CD4-positive, alpha-beta T cell treated with Interleukin-17A for 4 hours (primary cell): ENCODE results near the gene GARIN1A.
"Not testable (repeated sequence)": the region's sequence is repeated elsewhere in the genome, so short reads cannot be mapped to it uniquely, and the experiment has no call there.

ENCODE experiments used
- DNase-seq: peaks from one replicate; pipeline ENCODE4 v3.0.0-alpha.2; 2020; ENCODE audit warnings: mixed read lengths

GARIN1A gene

DNA sequence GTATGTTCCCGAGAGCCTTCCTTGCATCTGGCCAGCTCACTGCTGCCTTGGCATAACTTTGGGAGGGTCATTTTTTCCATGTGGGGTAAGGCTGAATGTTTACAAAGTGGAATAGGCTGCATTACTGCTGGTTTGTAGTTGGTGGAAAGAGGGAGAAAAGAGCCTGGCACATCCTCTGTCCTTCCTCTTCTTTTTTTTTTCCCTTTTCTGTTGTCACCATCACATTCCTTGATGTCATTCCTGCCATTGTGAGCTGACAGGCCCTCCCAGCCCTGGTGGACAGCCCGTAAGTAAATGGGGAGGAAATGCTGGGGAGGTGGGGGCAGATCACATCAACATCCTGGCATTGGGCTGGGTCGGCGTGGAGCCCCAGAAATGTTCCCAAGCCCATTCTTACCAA, at the start of gene GARIN1A:
Gene GARIN1A (plus strand): TSS at position 301 of the 400 bp plus-strand sequence. CDS start 106 bp downstream, outside the sequence.
- DNase-seq = no peak

DNA sequence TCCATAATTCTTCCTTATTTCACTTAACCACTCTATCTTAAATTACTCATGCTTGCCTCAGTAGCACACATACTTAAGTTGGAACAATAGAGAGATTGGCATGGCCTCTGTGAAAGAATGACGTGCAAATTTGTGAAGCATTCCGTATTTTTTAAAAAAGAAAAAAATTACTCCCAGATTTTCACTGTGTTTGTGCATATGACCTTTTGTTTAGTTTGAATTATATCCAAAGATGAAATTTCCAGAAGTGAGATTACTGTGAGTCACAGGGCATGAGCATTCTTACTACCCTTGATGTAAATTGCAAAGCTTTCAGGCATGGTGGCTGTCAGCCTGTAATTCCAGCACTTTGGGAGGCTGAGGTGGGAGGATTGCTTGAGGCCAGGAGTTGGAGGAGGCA, 45.0 kb upstream of the GARIN1A start:
- DNase-seq = not testable (repeated sequence)

DNA sequence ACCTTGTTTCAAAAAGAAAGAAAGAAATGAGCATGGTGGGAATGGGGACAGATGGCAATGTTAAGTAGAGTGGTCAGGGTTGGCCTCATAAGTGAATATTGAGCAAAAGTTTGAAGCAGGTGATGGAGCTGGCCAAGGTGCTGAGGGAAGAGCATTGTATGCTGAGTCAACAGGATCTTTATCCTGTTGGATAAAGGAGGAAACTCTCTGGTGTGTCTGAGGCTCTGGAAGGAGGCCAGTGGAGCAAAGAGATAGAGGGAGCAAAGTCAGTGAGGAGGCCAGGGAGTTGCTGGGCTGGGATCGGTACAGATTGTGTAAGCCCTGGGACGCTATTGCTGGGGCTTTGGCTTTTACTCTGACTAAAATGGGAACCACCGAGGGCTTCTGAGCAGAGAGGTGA, 38.2 kb upstream of the GARIN1A start:
- not testable (repeated sequence) for DNase-seq

DNA sequence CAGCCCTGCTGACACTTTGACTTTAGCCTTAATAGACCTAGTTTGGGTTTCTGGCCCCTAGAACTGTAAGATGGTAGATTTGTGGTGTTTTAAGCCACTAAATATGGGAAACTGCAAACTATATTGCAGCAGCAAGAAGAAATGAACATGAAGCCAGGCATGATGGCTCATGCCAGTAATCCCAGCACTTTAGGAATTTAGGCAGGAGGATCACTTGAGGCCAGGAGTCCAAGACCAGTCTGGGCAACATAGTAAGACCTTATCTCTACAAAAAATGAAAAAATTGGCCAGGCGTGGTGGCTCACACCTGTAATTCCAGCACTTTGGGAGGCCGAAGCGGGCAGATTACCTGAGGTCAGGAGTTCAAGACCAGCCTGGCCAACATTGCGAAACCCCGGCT, 26.9 kb upstream of the GARIN1A start:
- not testable (repeated sequence) for DNase-seq

DNA sequence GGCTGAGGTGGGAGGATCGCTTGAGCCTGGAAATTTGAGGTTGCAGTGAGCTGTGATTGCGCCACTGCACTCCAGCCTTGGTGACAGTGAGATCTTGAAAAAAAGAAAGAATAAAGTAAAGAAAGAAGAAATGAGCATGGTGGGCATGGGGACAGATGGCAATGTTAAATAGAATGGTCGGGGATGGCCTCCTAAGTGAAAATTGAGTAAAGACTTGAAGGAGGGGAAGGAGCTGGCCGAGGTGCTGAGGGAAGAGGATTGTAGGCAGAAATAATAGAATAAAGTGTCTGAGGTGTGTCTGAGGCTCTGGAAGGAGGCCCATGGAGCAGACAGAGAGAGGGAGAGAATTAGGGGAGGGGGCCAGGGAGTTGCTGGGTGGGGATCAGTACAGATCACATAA, 26.2 kb upstream of the GARIN1A start:
- not testable (repeated sequence) for DNase-seq

DNA sequence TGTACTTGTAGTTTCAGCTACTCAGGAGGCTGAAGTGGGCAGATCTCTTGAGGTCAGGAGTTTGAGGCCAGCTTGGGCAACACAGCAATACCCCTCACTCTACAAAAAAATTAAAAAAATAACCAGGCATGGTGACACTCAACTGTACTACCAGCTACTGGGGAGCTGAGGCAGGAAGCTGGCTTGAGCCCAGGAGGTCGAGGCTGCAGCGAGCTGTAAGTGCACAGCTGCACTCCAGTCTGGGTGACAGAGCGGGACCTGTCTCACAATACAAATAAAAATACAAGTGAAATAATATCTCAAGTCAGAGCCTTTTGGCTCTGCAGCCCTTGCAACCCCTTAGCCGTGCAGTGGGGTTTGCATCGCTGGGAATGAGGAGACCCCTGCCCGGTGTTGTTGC, 25.2 kb upstream of the GARIN1A start:
- not testable (repeated sequence) for DNase-seq

DNA sequence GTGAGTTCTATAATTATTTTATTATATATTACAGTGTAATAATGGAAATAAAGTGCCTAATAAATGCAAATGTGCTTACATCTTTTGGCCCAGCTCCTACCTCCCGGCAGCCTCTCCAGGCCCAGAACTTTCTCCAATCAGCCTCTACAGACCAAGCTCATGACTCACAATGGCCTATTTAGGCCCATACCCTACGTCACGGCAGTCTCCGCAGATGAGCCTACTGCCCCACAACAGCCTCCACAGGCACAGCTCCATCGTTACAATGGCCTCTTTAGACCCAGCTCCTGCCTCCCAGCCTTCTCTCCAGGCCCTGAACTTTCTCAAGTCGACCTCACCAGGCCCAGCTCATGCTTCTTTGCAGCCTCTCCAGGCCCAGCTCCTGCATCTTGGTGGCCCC, 21.0 kb upstream of the GARIN1A start:
- DNase-seq = not testable (repeated sequence)

DNA sequence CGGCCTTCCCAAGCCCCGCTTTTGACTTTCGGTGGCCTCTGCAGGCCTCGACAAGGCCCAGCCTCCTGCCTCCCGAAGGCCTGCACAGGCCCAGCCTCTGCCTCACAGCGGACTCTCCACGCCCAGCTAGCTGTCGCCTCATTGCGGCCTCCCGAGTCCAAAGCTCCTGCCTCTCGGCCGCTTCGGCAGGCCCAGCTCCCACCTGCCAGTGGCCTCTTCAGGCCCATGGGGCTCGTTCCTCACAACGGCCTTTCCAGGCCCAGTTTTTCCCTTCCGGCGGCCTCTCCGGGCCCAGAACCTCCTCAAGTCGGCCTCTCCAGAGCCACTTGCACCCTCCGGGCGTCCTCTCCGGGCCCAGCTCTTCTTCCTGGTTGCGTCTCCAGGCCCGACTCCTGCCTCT, 19.5 kb upstream of the GARIN1A start:
- not testable (repeated sequence) for DNase-seq

DNA sequence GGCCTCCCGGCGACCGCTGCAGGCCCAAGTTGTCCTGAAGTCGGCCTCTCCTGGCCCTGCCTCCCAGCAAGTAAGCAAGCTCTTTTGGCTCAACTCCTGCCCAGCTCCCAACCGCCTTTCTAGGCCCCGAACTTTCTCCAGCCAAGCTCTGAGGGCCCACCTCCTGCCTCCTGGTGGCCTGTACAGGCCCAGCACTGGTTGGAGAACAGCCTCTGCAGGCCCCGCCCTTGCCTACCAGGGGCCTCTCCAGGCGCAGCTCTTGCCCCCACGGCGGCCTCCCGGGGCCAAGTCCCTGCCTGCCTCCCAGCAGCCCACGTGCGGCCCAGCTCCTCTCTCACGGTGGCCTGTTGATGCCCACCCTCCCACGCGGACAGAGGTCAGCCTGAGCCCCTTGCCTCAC, 18.9 kb upstream of the GARIN1A start:
- not testable (repeated sequence) for DNase-seq

DNA sequence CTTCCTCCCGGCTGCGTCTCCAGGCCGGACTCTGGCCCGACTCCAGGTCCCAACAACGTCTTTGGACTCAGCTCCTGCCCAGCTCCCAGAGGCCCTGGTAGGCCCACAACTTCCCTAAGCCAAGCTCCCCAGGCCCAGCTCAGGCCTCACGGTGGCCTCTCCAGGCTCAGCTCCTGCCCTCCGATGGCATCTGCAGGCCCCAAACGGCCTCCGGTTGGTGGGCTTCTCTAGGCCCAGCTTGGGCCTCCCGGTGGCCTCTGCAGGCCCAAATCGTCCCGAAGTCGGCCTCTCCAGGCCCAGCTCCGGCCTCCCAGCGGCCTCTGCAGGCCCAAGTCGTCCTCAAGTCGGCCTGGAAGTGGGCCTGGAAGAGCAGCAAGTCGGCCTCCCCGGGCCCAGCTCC, 18.0 kb upstream of the GARIN1A start:
- DNase-seq = not testable (repeated sequence)

DNA sequence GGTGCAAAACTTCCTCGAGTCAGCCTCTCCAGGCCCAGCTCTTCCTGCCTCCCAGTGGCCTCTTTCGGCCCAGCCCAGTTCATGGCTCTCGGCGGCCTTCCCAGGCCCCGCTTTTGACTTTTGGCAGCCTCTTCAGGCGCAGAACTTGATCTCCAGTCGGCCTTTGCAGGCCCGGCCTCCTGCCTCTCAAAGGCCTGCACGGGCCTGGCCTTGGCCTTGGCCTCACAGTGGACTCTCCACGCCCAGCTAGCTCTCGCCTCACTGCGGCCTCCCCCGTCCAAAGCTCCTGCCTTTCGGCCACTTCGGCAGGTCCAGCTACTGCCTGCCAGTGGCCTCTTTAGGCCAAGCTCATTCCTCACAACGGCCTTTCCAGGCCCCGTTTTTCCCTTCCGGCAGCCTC, 17.6 kb upstream of the GARIN1A start:
- DNase-seq = not testable (repeated sequence)

DNA sequence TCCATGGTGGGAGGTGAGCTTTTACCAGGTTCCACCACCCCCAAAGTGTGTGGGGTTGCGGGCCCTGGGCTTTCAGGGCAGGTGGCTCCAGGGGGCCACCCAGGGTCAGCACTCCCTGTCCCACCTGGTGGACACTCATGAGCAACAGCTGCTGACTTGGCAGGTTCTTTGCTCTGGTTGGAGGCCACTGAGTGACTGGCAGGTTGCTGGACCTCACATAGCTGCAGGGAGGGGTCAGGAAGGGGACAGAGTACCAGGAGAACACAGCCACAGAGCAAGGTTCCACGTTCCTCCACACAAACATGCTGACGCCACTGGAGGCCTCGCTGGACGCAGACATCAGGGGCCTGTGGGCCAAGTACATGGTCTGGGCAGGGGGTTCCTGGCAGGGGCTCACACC, 13.7 kb upstream of the GARIN1A start:
- not testable (repeated sequence) for DNase-seq

DNA sequence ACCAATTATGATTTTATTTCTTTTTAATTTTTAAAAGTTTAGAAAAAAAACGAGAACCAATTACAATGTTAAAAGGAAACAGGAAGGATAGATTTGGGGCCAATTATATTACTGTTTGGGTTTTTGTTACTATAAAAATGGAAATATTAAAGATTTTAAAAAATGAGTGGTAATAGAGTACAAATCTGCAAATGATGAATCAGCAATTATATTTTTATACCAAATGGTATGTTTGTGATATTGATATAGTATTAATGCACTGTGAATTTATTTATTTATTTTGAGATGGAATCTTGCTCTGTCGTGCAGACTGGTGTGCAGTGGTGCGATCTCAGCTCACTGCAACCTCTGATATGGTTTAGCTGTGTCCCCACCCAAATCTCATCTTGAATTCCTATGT, 11.5 kb upstream of the GARIN1A start:
- no peak for DNase-seq

DNA sequence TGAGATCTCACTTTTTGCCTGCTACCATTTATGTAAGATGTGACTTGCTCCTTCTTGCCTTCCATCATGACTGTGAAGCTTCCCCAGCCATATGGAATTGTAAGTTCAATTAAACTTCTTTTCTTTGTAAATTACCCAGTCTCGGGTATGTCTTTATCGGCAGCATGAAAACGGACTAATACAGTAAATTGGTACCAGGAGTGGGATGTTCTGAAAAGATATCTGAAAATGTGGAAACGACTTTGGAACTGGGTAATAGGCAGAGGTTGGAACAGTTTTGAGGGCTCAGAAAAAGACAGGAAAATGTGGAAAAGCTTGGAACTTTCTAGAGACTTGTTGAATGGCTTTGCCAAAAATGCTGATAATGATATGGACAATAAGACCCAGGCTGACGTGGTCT, 10.6 kb upstream of the GARIN1A start:
- DNase-seq = no peak

DNA sequence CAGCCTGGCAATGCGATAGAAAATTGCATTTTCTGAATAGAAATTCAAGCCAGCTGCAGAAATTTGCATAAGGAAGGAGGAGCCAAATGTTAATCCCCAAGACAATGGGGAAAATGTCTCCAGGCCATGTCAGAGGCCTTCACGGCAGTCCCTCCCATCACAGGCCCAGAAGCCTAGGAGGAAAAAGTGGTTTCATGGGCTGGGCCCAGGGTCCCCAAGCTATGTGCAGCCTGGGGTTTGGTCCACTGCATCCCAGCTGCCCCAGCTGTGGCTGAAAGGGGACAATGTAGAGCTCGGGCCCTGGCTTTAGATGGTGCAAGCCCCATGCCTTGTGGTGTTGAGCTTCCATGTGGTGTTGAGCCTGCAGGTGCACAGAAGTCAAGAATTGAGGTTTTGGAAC, 10.0 kb upstream of the GARIN1A start:
- no peak for DNase-seq

DNA sequence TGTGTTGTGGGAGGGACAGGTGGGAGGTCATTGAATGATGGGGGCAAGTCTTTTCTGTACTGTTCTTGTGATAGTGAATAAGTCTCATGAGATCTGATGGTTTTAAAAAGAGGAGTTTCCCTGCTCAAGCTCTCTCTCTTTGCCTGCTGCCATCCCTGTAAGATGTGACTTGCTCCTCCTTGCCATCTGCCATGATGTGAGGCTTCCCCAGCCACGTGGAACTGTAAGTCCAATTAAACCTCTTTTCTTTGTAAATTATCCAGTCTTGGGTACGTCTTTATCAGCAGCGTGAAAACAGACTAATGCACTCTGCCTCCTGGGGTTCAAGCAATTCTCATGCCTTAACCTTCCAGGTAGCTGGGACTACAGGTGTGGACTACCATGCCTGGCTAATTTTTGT, 8.9 kb upstream of the GARIN1A start:
- not testable (repeated sequence) for DNase-seq

DNA sequence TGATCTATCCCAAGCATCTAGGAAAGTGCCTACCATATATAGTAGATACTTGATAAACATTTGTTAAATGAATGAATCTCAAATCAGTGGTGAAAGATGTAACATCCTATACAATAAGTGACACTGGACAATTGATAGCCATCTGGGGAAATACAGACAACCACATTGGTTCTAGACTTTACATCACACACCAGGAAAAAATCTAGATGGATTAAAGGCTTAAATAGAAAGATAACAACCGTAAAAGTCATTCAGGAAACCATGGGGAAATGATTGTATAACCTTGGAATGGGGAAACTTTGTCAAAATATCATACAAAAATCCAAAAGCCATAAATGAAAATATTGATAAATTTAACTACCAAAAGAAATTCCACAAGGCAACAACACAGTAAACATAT, 7.0 kb upstream of the GARIN1A start:
- DNase-seq = no peak

DNA sequence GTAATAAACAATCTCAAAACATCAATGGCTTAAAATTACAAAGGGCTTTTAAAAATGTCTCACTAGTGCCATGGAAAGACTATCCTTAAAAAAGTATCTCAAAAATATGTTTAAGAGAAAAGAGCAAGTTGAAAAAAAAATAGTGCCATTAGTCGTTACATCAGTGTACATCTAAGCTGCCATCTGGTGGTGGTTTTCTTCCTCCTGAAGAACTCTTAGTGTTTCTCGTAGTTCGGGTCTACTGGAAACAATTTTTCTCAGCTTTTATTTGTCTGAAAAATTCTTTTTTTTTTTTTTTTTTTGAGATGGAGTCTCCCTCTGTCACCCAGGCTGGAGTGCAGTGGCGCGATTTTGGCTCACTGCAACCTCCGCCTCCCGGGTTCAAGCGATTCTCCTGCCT, 5.9 kb upstream of the GARIN1A start:
- DNase-seq = no peak

DNA sequence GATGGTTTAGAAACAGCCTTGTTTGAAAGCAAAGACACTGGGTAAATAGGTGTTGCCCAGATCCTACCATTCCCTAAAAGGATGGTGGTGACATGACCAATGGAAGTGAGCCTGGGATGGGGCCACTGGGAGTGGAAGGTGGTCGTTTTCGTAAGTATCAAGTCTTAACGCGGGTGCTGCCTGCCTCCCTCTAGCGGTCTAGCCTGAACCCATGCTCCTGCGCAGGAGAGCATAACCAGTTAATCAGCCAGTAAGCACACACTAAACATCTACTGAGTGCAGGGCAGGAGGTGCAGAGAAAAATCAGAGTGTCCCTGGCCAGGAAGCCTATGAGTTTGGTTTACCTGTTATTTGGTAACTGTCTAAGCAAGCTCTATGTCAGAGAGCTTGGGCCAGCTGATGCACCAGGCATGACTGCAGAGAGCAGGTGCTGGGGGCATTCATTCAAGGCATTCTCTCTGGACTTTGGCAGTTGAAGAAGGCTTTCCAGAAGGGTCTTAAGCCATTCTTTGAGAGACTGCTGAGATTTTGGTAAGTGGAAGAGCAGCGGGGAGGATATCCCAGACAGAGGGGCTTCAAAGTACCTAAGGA, 930 bp downstream of the GARIN1A start:
- DNase-seq = peak; percentile 23

DNA sequence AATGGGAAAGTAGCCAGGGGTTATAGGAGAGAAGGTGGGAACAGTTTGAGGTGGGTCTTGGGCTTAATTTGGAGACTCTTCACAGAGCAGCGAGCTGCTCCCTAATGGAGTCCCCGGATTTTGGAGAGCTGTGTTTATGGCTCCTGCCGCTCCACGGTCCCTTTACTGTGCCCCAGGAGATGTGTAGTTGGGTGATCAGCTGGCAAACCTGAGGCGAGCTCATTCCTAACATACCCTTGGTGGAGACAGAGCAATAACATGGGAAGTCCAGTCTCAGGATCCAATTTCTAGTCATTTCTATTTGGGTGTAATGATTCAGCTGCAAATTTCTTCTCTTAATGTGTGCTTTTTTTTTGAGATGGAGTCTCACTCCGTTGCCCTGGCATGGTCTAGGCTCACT, 1.5 kb downstream of the GARIN1A start:
- no peak for DNase-seq

DNA sequence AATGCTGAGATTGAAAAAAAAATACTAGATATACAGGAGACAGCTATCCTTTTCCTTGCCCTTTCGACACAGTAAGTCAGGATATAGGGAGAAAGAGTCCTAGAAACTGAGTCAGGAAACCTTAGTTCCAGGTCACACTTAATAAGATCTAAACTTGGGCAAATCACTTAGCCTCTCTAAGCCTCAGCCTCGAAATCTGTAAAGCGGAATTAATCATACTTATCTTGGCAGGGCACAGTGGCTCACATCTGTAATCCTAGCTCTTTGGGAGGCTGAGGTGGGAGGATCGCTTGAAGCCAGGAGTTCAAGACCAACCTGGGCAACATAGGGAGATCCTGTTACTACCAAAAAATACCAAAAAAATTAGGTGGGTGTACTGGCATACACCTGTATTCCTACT, 4.6 kb downstream of the GARIN1A start:
- DNase-seq = no peak

DNA sequence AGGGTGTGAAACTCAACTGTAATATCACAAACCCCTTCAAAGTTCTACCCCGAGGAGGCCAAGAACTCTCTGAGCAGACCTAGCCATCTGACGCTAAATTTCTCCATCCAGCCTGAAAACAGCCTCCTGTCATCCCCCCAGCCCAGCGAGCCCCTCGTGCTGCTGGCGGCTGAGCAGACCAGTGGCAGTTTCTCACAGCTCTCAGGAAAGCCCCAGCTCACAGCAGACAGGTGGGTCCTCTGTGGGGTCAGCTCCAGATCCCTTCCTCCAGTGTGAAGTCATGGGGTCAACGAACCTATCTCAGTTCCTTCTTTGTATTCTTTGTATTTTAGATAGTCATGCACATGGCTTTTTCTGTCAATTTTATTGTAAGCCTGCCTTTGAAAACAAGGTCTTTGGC, 7.8 kb downstream of the GARIN1A start:
- DNase-seq = no peak

DNA sequence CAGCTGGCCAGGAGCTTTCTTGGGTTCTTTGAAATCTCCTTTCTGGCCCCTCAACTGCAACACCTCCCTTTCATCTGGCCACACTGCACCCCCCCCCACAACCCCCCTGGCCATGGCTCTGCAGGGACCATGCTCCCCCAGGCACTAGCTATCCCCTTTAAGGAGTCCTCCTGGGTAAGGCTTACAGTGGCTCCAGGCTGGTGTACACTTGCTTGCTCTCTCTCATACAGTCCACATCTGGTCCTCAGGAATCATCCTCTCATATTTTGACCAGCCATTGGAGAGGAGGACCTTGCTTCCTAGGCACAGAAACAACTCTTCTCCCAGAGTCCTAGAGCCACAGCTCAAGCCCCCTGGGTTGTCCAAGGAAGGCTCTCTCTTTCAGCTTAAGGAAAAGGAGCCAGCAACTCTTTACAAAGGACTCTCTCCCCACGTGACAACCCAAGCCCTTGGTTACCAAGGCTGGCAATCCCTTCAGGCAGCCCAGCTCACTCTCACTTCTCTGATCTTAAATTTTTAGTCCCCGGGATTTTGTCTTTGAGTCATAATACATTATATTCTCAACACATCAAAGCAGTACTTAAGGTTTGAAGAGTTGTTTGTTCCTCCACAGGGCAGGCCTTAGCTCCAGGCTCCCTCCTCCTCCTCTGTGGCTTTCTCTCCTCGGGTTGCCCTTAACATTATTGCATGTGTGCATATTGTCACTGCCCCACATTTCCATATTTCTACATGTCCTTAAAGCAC, 9.9 kb downstream of the GARIN1A start:
- DNase-seq = no peak

DNA sequence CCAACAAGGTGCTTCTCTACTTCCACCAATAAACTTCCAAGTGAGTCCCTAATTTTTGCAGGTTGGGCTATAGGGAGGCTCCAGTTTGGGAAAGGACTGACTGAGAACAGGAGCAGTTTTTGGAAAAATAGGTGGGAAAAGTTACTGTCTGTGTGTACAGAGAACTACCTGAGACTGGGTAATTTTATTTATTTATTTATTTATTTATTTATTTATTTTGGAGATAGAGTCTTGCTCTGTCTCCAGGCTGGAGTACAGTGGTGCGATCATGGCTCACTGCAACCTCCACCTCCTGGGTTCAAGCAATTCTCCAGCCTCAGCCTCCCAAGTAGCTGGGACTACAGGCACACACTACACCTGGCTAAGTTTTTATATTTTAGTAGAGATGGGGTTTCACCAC, 11.2 kb downstream of the GARIN1A start:
- not testable (repeated sequence) for DNase-seq

DNA sequence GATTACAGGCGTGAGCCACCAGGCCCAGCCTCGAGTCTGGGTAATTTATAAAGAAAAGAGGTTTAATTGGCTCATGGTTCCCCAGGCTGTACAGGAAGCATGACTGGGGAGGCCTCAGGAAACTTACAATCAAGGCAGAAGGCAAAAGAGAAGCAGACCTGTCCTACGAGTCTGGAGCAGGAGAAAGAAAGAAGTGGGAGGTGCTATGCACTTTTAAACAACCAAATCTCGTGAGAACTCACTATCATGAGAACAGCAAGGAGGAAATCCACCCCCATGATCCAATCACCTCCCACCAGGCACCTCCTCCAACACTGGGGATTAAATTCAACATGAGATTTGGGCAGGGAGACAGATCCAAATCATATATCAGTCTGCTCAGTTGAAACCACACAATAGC, 11.6 kb downstream of the GARIN1A start:
- not testable (repeated sequence) for DNase-seq
